ENCODE data around the gene RGL3.
"Not testable (repeated sequence)": the region's sequence is repeated elsewhere in the genome, so short reads cannot be mapped to it uniquely, and the experiment has no call there.

Gene RGL3

DNA sequence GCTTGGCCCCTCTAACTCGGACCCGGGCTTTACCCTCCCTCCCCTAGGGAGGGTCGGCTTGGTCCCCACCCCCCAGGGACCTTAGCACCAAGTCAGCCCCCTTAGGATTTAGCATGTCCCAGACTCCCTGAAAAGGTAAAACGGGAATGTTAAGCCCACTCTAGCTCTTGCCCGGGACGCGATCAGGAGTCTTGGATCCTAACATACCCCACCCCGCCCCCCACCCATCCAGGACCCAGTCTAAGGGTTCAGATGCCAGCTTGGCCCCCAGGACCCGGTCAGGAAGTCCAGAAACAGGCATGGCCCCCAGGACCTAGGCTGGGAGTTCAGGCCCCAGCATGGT is 35.4 kb downstream of the RGL3 start:
- Histone ChIP-seq H3K4me1 (ENCODE audit: control insufficient read depth in 2 of 2, insufficient read depth in 2 of 2, low read length in 2 of 2) (peaks cover 19 to 28% of the 10 kb centered on the region in 2 donors), H3K27ac (ENCODE audit: low read depth in 2 of 2, low read length in 2 of 2) (no peak overlapping the region), H3K36me3 (ENCODE audit: control insufficient read depth in 2 of 2, insufficient read depth in 2 of 2, low read length in 2 of 2) (no peaks in the 10 kb centered on the region), H3K27me3 (ENCODE audit: control insufficient read depth in 2 of 2, insufficient read depth in 2 of 2, low read length in 2 of 2) (peaks cover 0 to 3% of the 10 kb centered on the region in 2 donors), H3K9me3 (ENCODE audit: control insufficient read depth in 2 of 2, low read length in 2 of 2) (no peaks in the 10 kb centered on the region), H3K4me3 (ENCODE audit: low read length in 2 of 2) (peak overlapping the region; percentile 37 to 50), H3K9ac (ENCODE audit: low read depth in 1 of 2, low read length in 2 of 2) (peak overlapping the region in 1 of 2 donors; percentile 16)

DNA sequence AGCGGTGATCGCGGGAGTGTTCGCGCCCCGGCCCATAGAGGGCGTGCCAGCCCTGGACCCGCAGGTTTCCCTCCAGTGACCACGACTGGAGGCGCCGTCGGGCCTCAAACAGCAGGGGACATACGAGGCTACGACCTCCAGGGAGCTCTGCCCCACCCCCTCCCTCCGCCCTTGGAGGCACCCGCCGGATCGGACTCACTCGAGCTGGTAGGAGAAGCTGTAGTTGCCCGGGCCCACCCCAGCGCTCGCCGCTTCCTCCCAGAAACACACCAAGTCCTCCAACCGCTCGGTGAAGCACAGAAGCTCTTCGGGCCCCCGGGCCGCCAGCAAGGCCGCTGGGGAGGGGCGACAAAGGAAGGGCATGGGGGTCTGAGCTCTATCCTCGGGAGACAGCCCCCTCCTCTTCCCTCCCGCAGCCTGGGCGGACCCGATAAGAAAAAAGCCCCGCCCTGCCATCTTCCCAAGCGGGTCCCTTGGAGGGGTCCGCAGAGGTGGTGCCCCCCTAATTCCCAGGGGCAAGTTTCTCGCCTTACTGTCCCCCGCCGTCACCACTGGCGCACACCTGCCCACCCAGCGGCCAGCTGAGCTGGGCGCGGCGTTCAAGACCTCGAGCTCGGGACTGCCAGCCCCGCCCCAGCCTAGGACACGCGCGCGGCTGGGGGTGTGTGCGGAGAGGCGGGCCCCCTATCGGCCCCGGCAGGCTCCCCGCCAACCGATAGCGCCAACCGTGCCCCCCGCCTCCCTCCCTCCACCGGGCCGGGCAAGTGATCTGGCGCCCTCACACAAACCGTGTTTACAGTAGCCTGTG is 36.0 kb downstream of the RGL3 start:
- H3K4me3 ChIP-seq (ENCODE audit: low read length in 2 of 2), result peak overlapping the region in 1 of 2 donors; percentile 50
- H3K9me3 ChIP-seq (ENCODE audit: control insufficient read depth in 2 of 2, low read length in 2 of 2), result no peaks in the 10 kb centered on the region
- H3K27ac ChIP-seq (ENCODE audit: low read depth in 2 of 2, low read length in 2 of 2), result no peak overlapping the region
- no peaks in the 10 kb centered on the region for H3K36me3 ChIP-seq (ENCODE audit: control insufficient read depth in 2 of 2, insufficient read depth in 2 of 2, low read length in 2 of 2)
- H3K4me1 ChIP-seq (ENCODE audit: control insufficient read depth in 2 of 2, insufficient read depth in 2 of 2, low read length in 2 of 2), result peaks cover 19 to 28% of the 10 kb centered on the region in 2 donors
- peaks cover 0 to 3% of the 10 kb centered on the region in 2 donors for H3K27me3 ChIP-seq (ENCODE audit: control insufficient read depth in 2 of 2, insufficient read depth in 2 of 2, low read length in 2 of 2)
- H3K9ac ChIP-seq (ENCODE audit: low read depth in 1 of 2, low read length in 2 of 2), result peak overlapping the region in 1 of 2 donors; percentile 16

DNA sequence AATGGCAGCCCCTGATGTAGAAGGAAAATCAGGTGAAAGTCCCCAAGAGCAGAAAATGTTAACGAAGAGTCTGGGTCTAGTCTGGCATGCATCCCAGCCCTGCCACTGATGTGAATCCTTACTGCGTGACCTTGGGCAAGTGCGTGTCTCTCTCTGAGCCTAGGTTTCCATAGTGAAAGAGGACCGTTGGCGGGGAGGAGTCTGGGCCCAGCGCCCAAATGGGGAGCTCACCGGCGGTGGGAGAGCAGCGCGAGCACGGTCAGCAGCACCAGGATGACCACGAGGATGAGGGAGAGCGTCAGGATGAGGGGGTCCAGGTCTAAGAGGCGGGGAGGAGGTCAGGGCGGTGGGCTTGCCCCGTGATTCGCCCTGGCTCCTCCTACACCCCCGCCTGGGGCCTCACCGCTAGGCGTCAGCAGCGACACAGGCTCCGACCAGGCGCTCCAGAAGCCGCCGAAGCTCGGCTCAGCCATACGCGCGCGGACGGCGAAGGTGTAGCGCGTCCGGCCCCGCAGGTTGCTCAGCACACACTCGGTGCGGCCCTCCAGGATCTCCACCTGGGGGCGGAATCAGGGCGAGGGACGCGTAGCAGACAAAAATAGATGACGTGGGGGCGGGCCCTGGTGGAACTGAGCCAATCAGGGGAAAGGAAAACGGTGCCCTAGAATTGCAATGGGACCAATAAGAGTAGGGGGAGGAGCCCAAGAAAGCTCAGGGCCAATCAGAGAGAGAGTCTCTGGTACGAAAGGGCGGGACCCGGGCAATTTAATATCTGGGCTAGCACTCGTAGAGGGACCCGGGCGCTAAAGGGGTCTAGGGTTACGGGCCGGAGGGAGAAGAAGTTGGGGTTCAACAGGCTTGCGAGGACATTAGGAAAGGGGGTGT is 38.2 kb downstream of the RGL3 start:
- Histone ChIP-seq H3K36me3 (ENCODE audit: control insufficient read depth in 2 of 2, insufficient read depth in 2 of 2, low read length in 2 of 2) (no peaks in the 10 kb centered on the region), H3K27me3 (ENCODE audit: control insufficient read depth in 2 of 2, insufficient read depth in 2 of 2, low read length in 2 of 2) (peaks cover 0 to 3% of the 10 kb centered on the region in 2 donors), H3K9me3 (ENCODE audit: control insufficient read depth in 2 of 2, low read length in 2 of 2) (no peaks in the 10 kb centered on the region), H3K4me1 (ENCODE audit: control insufficient read depth in 2 of 2, insufficient read depth in 2 of 2, low read length in 2 of 2) (peaks cover 25 to 30% of the 10 kb centered on the region in 2 donors), H3K9ac (ENCODE audit: low read depth in 1 of 2, low read length in 2 of 2) (peak overlapping the region; percentile 78 to 92), H3K27ac (ENCODE audit: low read depth in 2 of 2, low read length in 2 of 2) (peak overlapping the region; percentile 81 to 85), H3K4me3 (ENCODE audit: low read length in 2 of 2) (peak overlapping the region; percentile 84 to 87)

DNA sequence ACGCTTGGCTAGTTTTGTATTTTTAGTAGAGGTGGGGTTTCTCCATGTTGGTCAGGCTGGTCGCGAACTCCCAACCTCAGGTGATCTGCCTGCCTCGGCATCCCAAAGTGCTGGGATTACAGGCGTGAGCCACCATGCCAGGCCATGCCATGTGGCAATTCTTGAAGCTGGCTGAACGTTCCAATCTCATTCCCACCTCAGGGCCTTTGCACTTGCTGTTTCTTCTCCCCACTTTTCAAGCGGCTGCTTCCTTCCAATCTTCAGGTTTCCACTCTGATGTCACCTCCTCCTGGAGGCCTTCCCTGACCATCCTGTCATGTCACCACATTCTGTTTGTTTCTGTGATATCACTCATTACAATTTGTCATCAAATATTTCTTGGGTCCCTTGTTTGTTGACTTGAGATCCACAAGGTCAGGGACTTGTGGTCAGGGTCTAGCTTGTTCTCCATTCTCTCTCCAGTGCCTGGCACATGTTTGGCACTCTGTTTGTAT is 39.2 kb downstream of the RGL3 start:
- H3K4me1 ChIP-seq (ENCODE audit: control insufficient read depth in 2 of 2, insufficient read depth in 2 of 2, low read length in 2 of 2), result peaks cover 32 to 37% of the 10 kb centered on the region in 2 donors

DNA sequence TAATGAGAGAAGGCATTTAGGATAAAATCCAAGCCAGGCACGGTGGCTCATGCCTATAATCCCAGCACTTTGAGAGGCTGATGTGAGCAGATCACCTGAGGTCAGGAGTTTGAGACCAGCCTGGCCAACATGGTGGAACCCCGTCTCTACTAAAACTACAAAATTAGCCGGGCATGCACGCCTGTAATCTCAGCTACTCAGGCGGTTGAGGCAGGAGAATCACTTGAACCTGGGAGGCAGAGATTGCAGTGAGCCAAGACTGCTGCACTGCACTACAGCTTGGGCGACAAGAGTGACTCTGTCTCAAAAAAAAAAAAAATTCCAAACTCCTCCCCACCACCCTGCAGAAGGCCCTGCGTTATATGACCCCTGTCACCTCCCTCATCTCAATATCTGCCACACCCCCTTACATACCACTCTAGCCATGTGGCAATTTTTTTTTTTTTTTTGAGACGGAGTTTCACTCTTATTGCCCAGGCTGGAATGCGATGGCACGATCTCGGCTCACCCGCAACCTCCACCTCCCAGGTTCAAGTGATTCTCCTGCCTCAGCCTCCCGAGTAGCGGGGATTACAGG is 39.8 kb downstream of the RGL3 start:
- H3K4me3 ChIP-seq (ENCODE audit: low read length in 2 of 2); H3K27me3 ChIP-seq (ENCODE audit: control insufficient read depth in 2 of 2, insufficient read depth in 2 of 2, low read length in 2 of 2); H3K27ac ChIP-seq (ENCODE audit: low read depth in 2 of 2, low read length in 2 of 2); H3K36me3 ChIP-seq (ENCODE audit: control insufficient read depth in 2 of 2, insufficient read depth in 2 of 2, low read length in 2 of 2); H3K9ac ChIP-seq (ENCODE audit: low read depth in 1 of 2, low read length in 2 of 2); H3K9me3 ChIP-seq (ENCODE audit: control insufficient read depth in 2 of 2, low read length in 2 of 2): not testable (repeated sequence)
- peaks cover 32 to 37% of the 10 kb centered on the region in 2 donors for H3K4me1 ChIP-seq (ENCODE audit: control insufficient read depth in 2 of 2, insufficient read depth in 2 of 2, low read length in 2 of 2)

More for the DNA sequence above, 39.2 kb downstream of the RGL3 start:
- Histone ChIP-seq H3K4me3 (ENCODE audit: low read length in 2 of 2) (peak overlapping the region; percentile 84 to 87), H3K27me3 (ENCODE audit: control insufficient read depth in 2 of 2, insufficient read depth in 2 of 2, low read length in 2 of 2) (peaks cover 0 to 3% of the 10 kb centered on the region in 2 donors), H3K9ac (ENCODE audit: low read depth in 1 of 2, low read length in 2 of 2) (no peak overlapping the region), H3K27ac (ENCODE audit: low read depth in 2 of 2, low read length in 2 of 2) (no peak overlapping the region), H3K9me3 (ENCODE audit: control insufficient read depth in 2 of 2, low read length in 2 of 2) (no peaks in the 10 kb centered on the region), H3K36me3 (ENCODE audit: control insufficient read depth in 2 of 2, insufficient read depth in 2 of 2, low read length in 2 of 2) (no peaks in the 10 kb centered on the region)

DNA sequence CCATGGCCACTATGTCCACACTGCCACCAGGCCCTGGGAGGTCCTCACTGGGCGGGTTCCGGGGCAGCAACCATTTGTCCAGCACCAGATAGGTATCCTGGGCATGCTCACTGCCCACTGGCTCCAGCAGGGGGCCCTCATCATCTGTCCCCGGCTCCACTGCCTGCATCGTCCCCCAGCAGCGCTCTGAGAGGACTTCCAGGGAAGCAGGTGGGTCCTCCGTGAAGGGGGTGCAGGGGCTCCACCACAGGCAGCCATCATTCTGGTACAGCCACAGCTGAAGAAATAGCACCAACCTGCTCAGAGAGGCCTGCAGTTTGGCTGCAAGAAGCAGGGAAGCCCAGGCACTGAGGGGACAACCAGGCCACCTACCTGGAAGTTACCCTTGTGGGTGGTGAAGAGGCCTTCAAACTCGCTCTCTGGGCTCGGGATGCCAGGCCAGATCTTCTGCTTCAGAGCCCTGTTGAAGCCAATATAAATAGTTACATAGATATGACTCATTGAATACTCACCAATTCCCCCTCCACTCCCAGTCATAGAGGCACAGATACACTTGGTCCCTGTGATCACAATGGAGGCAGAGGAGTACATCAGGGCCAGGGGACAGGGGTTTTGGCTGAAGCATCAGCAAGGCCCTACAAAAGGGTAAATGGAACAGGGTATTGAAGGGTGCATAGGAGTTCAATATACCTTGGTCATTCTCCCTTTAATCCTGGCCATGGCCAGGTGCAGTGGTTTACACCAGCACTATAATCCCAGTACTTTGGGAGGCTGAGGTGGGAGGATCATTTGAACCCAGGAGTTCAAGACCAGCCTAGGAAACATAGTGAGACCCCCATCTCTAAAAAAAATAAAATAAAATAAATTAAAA is 40.6 kb downstream of the RGL3 start:
- no peak overlapping the region for H3K27ac ChIP-seq (ENCODE audit: low read depth in 2 of 2, low read length in 2 of 2)
- no peak overlapping the region for H3K4me3 ChIP-seq (ENCODE audit: low read length in 2 of 2)
- no peak overlapping the region for H3K9ac ChIP-seq (ENCODE audit: low read depth in 1 of 2, low read length in 2 of 2)
- no peaks in the 10 kb centered on the region for H3K36me3 ChIP-seq (ENCODE audit: control insufficient read depth in 2 of 2, insufficient read depth in 2 of 2, low read length in 2 of 2)
- H3K27me3 ChIP-seq (ENCODE audit: control insufficient read depth in 2 of 2, insufficient read depth in 2 of 2, low read length in 2 of 2), result peaks cover 0 to 3% of the 10 kb centered on the region in 2 donors
- H3K4me1 ChIP-seq (ENCODE audit: control insufficient read depth in 2 of 2, insufficient read depth in 2 of 2, low read length in 2 of 2), result peaks cover 35 to 40% of the 10 kb centered on the region in 2 donors
- H3K9me3 ChIP-seq (ENCODE audit: control insufficient read depth in 2 of 2, low read length in 2 of 2), result no peaks in the 10 kb centered on the region

DNA sequence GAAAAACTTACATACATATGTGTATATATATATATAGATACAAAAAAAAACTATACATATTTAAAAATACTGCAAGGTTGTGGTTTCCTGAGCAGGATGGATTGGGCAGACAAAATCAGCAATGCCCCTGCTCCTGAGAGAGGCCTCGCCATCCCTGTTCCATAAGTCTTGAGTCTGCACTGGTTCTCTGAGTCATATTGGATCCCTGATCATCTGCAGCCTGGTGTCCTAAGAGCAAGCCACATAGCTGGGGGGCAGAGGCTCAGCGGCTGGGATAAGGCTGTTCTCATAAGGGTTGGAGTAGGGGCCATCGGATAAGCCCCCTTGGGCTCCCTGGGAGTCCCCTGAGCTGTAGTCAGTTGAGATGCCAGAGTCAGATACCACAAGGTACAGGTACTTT is 41.4 kb downstream of the RGL3 start:
- peaks cover 34 to 35% of the 10 kb centered on the region in 2 donors for H3K4me1 ChIP-seq (ENCODE audit: control insufficient read depth in 2 of 2, insufficient read depth in 2 of 2, low read length in 2 of 2)
- no peak overlapping the region for H3K4me3 ChIP-seq (ENCODE audit: low read length in 2 of 2)
- no peak overlapping the region for H3K27ac ChIP-seq (ENCODE audit: low read depth in 2 of 2, low read length in 2 of 2)
- H3K9ac ChIP-seq (ENCODE audit: low read depth in 1 of 2, low read length in 2 of 2), result no peak overlapping the region
- H3K36me3 ChIP-seq (ENCODE audit: control insufficient read depth in 2 of 2, insufficient read depth in 2 of 2, low read length in 2 of 2), result no peaks in the 10 kb centered on the region
- no peaks in the 10 kb centered on the region for H3K9me3 ChIP-seq (ENCODE audit: control insufficient read depth in 2 of 2, low read length in 2 of 2)
- H3K27me3 ChIP-seq (ENCODE audit: control insufficient read depth in 2 of 2, insufficient read depth in 2 of 2, low read length in 2 of 2), result peaks cover 0 to 3% of the 10 kb centered on the region in 2 donors

DNA sequence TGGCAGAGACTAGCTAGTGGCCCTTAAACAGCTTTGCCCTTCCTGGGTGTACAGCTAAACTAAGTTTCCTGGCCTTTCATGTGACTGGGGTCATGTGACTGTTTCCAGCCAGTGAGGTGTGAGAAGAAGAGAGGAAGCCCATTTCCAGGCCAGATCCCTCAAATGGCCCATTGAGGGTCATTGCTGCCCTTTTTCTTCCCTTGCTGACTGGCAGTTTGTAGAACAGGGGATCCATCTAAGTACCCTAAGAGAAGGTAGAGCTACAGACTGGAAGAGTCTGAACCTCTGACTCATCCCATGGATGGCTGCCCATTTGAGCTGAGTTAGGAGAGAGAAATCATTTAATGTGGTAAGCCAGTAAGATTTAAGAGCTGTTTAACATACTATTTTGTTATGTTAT is 41.9 kb downstream of the RGL3 start:
- peak overlapping the region in 1 of 2 donors; percentile 6 for H3K27ac ChIP-seq (ENCODE audit: low read depth in 2 of 2, low read length in 2 of 2)

DNA sequence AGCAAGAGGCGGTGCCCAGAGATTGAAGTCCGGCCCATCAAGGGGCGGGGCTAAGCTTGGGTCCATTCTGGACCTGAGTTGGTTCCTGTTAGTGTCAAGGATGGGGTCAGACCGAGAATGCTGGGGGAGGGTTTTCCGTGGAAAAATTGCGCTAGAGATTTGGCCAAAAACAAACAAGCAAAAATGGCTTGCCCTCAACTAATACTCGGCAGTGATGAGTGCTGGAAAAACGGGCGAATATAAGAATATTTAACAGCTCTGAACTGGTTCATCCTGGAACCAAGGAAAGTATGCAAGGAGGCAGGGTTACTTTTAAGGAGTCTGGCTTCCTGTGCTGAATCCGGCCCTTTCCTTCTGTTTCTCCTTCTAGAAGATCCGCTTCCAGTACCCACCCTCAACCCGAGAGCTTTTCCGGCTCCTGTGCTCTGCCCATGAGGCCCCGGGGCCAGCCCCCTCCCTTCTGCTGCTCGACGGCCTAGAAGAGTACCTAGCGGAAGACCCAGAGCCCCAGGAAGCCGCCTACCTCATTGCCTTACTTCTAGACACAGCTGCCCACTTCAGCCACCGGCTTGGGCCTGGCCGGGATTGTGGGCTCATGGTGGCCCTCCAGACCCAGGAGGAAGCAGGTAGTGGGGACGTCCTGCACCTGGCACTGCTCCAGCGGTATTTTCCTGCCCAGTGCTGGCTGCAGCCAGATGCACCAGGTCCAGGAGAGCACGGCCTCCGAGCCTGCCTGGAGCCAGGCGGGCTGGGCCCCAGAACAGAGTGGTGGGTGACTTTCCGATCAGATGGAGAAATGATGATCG is 43.8 kb downstream of the RGL3 start:
- Histone ChIP-seq H3K27ac (ENCODE audit: low read depth in 2 of 2, low read length in 2 of 2) (peak overlapping the region; percentile 87 to 97), H3K4me3 (ENCODE audit: low read length in 2 of 2) (peak overlapping the region; percentile 81 to 91), H3K27me3 (ENCODE audit: control insufficient read depth in 2 of 2, insufficient read depth in 2 of 2, low read length in 2 of 2) (no peaks in the 10 kb centered on the region), H3K36me3 (ENCODE audit: control insufficient read depth in 2 of 2, insufficient read depth in 2 of 2, low read length in 2 of 2) (no peaks in the 10 kb centered on the region), H3K9ac (ENCODE audit: low read depth in 1 of 2, low read length in 2 of 2) (peak overlapping the region; percentile 66 to 76), H3K4me1 (ENCODE audit: control insufficient read depth in 2 of 2, insufficient read depth in 2 of 2, low read length in 2 of 2) (peaks cover 21 to 22% of the 10 kb centered on the region in 2 donors), H3K9me3 (ENCODE audit: control insufficient read depth in 2 of 2, low read length in 2 of 2) (no peaks in the 10 kb centered on the region)

More for the DNA sequence above, 41.9 kb downstream of the RGL3 start:
- Histone ChIP-seq H3K36me3 (ENCODE audit: control insufficient read depth in 2 of 2, insufficient read depth in 2 of 2, low read length in 2 of 2) (no peaks in the 10 kb centered on the region), H3K4me1 (ENCODE audit: control insufficient read depth in 2 of 2, insufficient read depth in 2 of 2, low read length in 2 of 2) (peaks cover 34 to 35% of the 10 kb centered on the region in 2 donors), H3K9me3 (ENCODE audit: control insufficient read depth in 2 of 2, low read length in 2 of 2) (no peaks in the 10 kb centered on the region), H3K9ac (ENCODE audit: low read depth in 1 of 2, low read length in 2 of 2) (no peak overlapping the region), H3K27me3 (ENCODE audit: control insufficient read depth in 2 of 2, insufficient read depth in 2 of 2, low read length in 2 of 2) (peaks cover 0 to 3% of the 10 kb centered on the region in 2 donors), H3K4me3 (ENCODE audit: low read length in 2 of 2) (no peak overlapping the region)

Data from mucosa of rectum (tissue), 2 donors.